HG03342 (cell line): ENCODE data around the gene MEGF11.

Experiments used
- ATAC-seq: cut with Tn5 transposase; IDR thresholded peaks from one replicate; pipeline ENCODE4 v1.9.1; 2021; ENCODE audit warnings: mild to moderate bottlenecking, moderate library complexity; ENCODE audit not compliant: unreplicated experiment

The MEGF11 gene

DNA sequence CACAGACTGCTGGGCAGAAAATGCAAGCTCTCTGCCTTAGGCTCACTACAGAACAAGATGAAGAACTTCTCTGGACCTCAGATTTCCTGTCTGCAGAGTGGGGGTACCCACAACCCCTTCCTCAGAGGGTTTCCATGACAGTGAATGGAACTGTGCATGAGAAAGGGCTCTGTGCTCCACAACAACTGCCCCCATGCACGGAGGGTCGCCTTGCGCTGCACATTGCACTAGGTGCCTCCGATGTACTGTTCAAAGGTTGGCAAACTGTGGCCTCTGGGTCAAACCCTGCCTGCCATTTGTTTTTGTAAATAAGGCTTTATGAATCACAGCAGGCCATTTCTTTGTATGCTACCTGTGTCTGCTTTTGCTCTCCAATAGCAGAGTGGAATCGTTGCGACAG lies 212.3 kb downstream of the MEGF11 start:
- no peak for ATAC-seq

- ATAC-seq, result no peak
These were observed 213.2 kb downstream of the MEGF11 start for GRCh38 chr15:66040211-66040892.

- ATAC-seq, result no peak
These were observed 214.3 kb downstream of the MEGF11 start for GRCh38 chr15:66039117-66039871.

- ATAC-seq, result no peak
These were observed 215.0 kb downstream of the MEGF11 start for GRCh38 chr15:66038387-66039116.

DNA sequence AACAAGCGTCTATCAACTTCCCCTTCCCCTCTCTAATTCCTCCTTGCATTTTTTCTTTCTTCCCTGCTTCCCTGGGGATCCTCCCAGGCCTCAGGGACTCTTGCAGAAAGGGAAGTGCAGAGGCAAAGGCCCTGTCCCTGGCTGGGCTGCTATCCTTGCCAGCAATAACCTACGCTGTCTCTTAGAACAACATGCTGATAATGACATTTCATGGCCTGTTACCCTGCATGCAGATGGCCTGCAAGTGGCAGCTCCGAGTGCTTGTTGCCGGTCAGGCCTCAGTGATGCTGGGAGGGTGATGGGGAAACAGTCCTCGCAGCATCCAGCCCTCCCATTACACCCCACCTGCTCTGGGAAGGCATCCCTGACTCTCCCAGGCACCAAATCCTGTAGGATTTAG lies 216.7 kb downstream of the MEGF11 start:
- ATAC-seq, result no peak

DNA sequence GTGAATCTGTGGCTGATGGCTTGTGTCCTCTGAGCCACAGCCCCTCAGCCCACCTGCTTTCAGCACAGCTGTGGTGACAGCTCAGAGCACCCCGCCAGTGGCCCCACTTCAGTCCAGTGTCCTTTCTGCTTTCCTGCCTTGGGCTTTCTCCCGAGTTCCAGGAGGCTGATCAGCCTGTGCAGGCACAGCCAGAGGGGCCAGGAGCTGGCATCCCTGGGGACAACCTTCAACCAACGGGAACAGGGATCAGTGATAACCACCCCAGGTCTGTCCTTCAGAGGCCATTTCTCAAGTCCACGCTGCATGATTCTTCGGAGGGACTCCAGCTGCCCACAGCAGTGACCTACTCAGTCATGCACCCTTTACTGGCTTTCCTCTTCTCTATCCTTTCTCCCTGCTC lies 217.6 kb downstream of the MEGF11 start:
- ATAC-seq, result no peak

- ATAC-seq, result no peak
These were observed 220.4 kb downstream of the MEGF11 start for GRCh38 chr15:66033143-66033542.

GRCh38 chr15:66032006-66032405 lies 221.5 kb downstream of the MEGF11 start:
- ATAC-seq, result no peak

GRCh38 chr15:66030650-66031049 lies 222.9 kb downstream of the MEGF11 start:
- no peak for ATAC-seq

- ATAC-seq, result no peak
These were observed 223.9 kb downstream of the MEGF11 start for GRCh38 chr15:66029650-66030049.

DNA sequence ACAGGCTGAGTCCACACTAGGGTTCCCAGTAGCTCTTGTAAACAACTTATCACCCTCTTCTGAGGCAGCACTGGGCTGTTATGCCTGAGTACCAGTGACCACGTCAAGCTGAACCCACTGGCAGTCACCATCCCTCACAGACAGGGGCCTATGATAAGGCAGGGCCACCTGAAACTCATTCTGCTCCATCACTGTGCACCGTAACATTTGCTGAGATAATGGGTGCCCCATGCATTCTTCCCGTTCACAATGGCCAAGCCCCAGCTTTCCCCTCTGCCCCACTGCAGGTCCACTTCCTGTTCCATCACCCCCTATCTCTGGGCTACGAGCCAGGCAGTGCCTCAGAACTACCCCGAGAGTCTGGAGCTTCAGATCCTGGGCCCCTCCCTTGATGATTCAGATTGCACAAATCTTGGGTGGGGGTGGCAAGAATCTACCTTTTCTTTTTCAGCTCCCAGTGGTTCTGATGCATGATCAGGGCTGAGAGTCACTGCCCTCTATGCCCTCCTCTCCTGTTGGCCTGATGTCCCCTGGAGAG lies 226.2 kb downstream of the MEGF11 start:
- ATAC-seq, result no peak

DNA sequence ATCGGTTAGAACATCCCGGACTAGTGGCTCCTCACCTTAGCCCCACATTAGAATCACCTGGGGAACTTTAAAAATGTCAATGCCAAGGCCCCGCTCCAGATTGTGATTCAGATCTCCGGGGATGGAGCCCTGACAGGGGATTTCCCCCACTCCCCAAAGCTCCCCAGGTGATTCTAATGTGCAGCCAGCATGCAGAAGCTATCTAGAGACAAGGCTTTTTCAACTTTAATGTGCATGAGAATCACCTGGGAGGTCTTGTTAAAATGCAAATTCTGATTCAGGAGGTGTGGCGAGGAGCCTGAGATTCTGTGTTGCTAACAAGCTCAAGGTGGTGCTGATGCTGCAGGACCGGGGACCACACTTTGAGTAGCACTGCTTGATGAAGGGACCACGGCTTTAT lies 227.6 kb downstream of the MEGF11 start:
- ATAC-seq, result no peak

DNA sequence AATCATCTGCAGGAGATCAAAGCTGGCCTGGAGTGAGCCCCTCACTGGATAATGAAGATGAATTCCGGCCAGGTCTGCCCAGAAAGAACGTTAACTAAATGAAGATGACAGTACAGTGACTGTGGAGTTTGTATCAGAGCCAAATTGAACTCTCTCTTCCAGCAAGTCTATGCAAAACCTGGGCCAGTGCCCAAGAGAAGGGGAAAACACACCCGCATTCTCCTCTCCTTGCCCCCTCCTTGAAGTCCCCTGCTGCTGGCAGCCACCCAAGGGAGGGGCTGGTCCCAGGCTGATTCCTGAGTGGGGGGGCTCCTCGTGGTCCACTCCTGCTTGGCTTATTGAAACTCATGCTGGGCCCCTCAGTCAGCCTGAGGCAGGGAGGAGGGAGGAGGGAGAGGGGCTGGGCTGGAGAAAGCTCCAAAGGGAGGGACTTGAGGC lies 228.5 kb downstream of the MEGF11 start:
- no peak for ATAC-seq

DNA sequence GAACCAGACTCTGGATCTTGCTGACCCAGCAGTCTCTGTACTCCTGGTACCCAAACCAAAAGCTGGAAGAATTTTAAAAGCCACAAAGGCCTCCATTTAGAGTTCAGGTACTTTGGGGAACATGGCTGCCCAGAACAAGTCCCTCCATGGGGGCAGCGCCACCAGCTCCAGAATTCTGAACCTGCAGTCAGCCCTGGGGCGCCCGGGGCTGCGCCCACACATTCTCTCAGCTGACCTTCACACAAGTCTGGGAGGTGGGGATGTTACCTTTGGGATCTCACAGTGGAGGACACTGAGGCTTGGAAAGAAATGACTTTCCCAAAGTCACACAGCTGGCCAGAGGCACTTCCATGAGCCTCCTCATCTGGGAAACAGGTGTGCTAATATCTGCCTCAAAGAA lies 229.4 kb downstream of the MEGF11 start:
- no peak for ATAC-seq

DNA sequence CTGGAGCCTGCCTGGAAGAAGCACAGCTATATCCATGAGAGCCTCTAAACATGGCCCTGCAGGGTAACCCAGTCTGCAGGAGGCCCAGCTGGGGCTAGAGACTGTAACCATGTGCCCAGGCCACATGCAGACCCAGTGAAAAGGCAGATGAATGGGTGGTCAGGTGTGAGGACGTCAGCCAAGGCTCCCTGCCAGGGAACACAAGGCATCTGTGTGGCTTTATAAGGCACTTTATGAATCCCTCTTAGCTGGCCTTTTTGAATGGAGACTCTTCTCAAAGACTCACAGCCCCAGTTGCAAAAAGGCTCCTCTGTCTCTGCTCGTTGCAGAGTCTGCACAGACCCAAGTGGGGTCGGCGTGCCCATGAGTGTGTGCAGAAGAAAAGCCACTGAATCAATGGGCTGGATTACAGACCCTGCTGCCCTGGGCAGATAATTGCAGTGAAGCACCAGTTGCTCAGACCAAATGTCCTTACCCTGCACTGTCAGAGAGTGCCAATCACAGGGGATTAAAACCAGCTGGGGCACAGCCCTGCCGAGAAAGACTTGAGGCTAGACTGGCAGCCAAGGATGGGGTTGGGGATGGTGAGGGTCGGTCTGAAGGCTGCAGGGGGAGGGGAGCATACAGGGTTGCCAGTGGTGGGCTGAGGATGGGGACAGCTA lies 230.1 kb downstream of the MEGF11 start:
- ATAC-seq, result no peak

DNA sequence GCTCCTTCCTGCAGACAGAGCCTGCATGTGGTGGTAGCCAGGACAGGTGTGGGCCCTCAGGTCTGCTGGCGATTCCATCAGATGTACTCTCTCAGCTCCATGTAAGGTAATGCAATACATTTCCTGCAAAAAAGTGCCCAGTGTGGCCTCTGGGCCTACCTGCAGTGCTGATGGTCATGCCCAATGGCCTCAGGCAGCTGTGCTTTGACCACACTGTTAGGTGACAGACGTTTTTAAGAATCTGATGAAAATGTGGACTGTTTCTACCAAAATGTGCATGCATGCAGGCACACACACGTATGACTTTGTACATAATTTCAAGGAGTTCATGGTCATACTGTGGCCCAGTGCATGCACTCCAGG lies 231.4 kb downstream of the MEGF11 start:
- no peak for ATAC-seq

GRCh38 chr15:66021496-66022162 lies 231.9 kb downstream of the MEGF11 start:
- ATAC-seq, result no peak

GRCh38 chr15:66019826-66020398 lies 233.6 kb downstream of the MEGF11 start:
- no peak for ATAC-seq

DNA sequence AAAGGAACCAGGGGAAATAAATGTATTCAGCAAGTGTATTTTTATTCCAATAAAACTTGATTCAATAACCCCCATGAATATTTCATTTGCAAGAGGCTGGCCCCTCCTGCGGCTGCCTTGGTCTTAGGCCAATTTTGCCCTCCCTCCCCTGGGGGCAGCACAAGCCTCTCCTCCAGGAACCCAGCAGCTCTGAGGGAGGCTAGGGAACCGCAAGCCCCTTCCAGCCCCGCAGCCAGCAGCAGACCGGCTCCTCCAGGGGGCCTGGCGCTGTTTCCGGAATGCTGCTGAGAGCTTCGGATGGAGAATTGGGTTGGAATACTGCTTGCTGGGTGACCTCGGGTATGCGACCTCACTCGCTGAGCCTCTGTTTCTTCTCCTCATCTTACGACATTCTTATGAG lies 234.2 kb downstream of the MEGF11 start:
- no peak for ATAC-seq

GRCh38 chr15:66018488-66018797 lies 235.1 kb downstream of the MEGF11 start:
- no peak for ATAC-seq
